GM18498 (cell line): ENCODE results near the gene MALRD1.

Experiments
- ATAC-seq: cut with Tn5 transposase; IDR thresholded peaks from one replicate; pipeline ENCODE4 v1.9.1; 2021; ENCODE audit warnings: mild to moderate bottlenecking, moderate library complexity; ENCODE audit not compliant: unreplicated experiment

The MALRD1 gene

GRCh38 chr10:19629567-19629966, 581.0 kb downstream of the MALRD1 start:
- no peak for ATAC-seq

GRCh38 chr10:19634163-19634562, 585.6 kb downstream of the MALRD1 start:
- ATAC-seq, result no peak

GRCh38 chr10:19638182-19638895, 589.7 kb downstream of the MALRD1 start:
- no peak for ATAC-seq

- ATAC-seq, result no peak
Observed at GRCh38 chr10:19638896-19639233, 590.3 kb downstream of the MALRD1 start.

GRCh38 chr10:19640566-19641263, 592.1 kb downstream of the MALRD1 start:
- ATAC-seq, result no peak

- no peak for ATAC-seq
Observed at GRCh38 chr10:19651549-19651948, 602.9 kb downstream of the MALRD1 start.

GRCh38 chr10:19652750-19653149, 604.1 kb downstream of the MALRD1 start:
- ATAC-seq, result no peak

- no peak for ATAC-seq
Observed at GRCh38 chr10:19653931-19654330, 605.3 kb downstream of the MALRD1 start.

- ATAC-seq, result no peak
Observed at GRCh38 chr10:19654576-19654975, 606.0 kb downstream of the MALRD1 start.

- no peak for ATAC-seq
Observed at GRCh38 chr10:19656420-19657042, 607.9 kb downstream of the MALRD1 start.

GRCh38 chr10:19658131-19658530, 609.5 kb downstream of the MALRD1 start:
- ATAC-seq, result no peak

- no peak for ATAC-seq
Observed at GRCh38 chr10:19658622-19659233, 610.1 kb downstream of the MALRD1 start.

- ATAC-seq, result no peak
Observed at GRCh38 chr10:19659920-19660655, 611.5 kb downstream of the MALRD1 start.

- ATAC-seq, result no peak
Observed at GRCh38 chr10:19663344-19663743, 614.7 kb downstream of the MALRD1 start.

GRCh38 chr10:19668116-19668515, 619.5 kb downstream of the MALRD1 start:
- ATAC-seq, result no peak

- ATAC-seq, result no peak
Observed at GRCh38 chr10:19676063-19676462, 627.5 kb downstream of the MALRD1 start.

- ATAC-seq, result no peak
Observed at GRCh38 chr10:19683356-19683755, 634.8 kb downstream of the MALRD1 start.

GRCh38 chr10:19683960-19684359, 635.4 kb downstream of the MALRD1 start:
- no peak for ATAC-seq

GRCh38 chr10:19688344-19688743, 639.7 kb downstream of the MALRD1 start:
- no peak for ATAC-seq

- no peak for ATAC-seq
Observed at GRCh38 chr10:19689231-19689630, 640.6 kb downstream of the MALRD1 start.

GRCh38 chr10:19699299-19699698, 650.7 kb downstream of the MALRD1 start:
- no peak for ATAC-seq
